Measurements from ENCODE around the gene RASL11A. TPM values are rescaled to one million over a fixed set of nuclear protein-coding genes. Genes with fewer than 3 reads are reported as not detected.

RASL11A gene
- polyA plus RNA-seq, 3 donors, result 1.0 to 6.8 (median 3.8) TPM

GRCh38 chr13:27245610-27246009 lies 25.0 kb upstream of the RASL11A start:
- Histone ChIP-seq H3K4me1 (ENCODE audit: control insufficient read depth in 1 of 2, insufficient read depth in 2 of 2, low read length in 2 of 2) (no peaks in the 10 kb centered on the region), H3K27me3 (ENCODE audit: control insufficient read depth in 2 of 2, insufficient read depth in 2 of 2, low read length in 2 of 2) (no peaks in the 10 kb centered on the region), H3K4me2 (replicated peaks; ENCODE audit: extremely low read depth, low read length, poor library complexity, severe bottlenecking) (no peak overlapping the region), H3K36me3 (replicated peaks in 1 of 2; ENCODE audit: control insufficient read depth in 1 of 2, insufficient read depth in 2 of 2, low read length in 2 of 2) (no peaks in the 10 kb centered on the region), H4K20me1 (ENCODE audit: insufficient read depth, low read length) (no peaks in the 10 kb centered on the region), H3K9ac (ENCODE audit: insufficient read depth, low read length, poor library complexity, severe bottlenecking) (no peak overlapping the region), H3K27ac (ENCODE audit: low read depth in 1 of 2, low read length in 2 of 2) (no peak overlapping the region), H3K4me3 (replicated peaks in 1 of 3; ENCODE audit: low read depth in 2 of 3, low read length in 3 of 3) (no peak overlapping the region), H3K9me3 (replicated peaks in 1 of 2; ENCODE audit: control insufficient read depth in 1 of 2, insufficient read depth in 1 of 2, low read length in 2 of 2) (no peaks in the 10 kb centered on the region), H3K79me2 (ENCODE audit: insufficient read depth, low read length) (peaks cover 10% of the 10 kb centered on the region), H2AFZ (ENCODE audit: insufficient read depth, low read depth, low read length, poor library complexity, severe bottlenecking) (no peak overlapping the region)
- no peak for TF ChIP-seq CTCF (IDR thresholded peaks at IDR 0.05)
- WGBS (ENCODE audit: insufficient coverage), result 98% methylated on average over 6 of the region's 7 CpGs
- peaks cover 0 to 2% (median 0%) of the 10 kb centered on the region in 7 donors for H3K9me3 Mint-ChIP-seq
- peaks cover 2% of the 10 kb centered on the region for H3K4me1 Mint-ChIP-seq
- peaks cover 8 to 17% of the 10 kb centered on the region in 2 donors for H3K36me3 Mint-ChIP-seq
- no peak overlapping the region for H3K4me3 Mint-ChIP-seq
- no peak for DNase-seq
- intact Hi-C loops (cut with micrococcal nuclease), result no loop called here
- H3K27ac Mint-ChIP-seq, result no peak overlapping the region
- H3K27me3 Mint-ChIP-seq (ENCODE audit: low read depth in 3 of 3), result no peaks in the 10 kb centered on the region

- Mint-ChIP-seq H3K27me3 (ENCODE audit: low read depth in 3 of 3) (no peaks in the 10 kb centered on the region), H3K9me3 (peaks cover 0 to 2% (median 0%) of the 10 kb centered on the region in 7 donors), H3K27ac (peak overlapping the region; percentile 98 to 99 (median 99)), H3K4me3 (peak overlapping the region; percentile 96 to 97), H3K36me3 (peaks cover 23 to 26% of the 10 kb centered on the region in 2 donors), H3K4me1 (peaks cover 25% of the 10 kb centered on the region)
- peaks cover 11 to 25% of the 10 kb centered on the region in 2 donors for H3K4me1 ChIP-seq (ENCODE audit: control insufficient read depth in 1 of 2, insufficient read depth in 2 of 2, low read length in 2 of 2)
- peaks cover 8% of the 10 kb centered on the region for H4K20me1 ChIP-seq (ENCODE audit: insufficient read depth, low read length)
- 0% methylated on average over 2 of the region's 9 CpGs for WGBS (ENCODE audit: insufficient coverage)
- peaks cover 59% of the 10 kb centered on the region for H3K79me2 ChIP-seq (ENCODE audit: insufficient read depth, low read length)
- peak overlapping the region; percentile 64 to 94 (median 72) for H3K4me3 ChIP-seq (replicated peaks in 1 of 3; ENCODE audit: low read depth in 2 of 3, low read length in 3 of 3)
- peak overlapping the region; percentile 87 to 94 for H3K27ac ChIP-seq (ENCODE audit: low read depth in 1 of 2, low read length in 2 of 2)
- H2AFZ ChIP-seq (ENCODE audit: insufficient read depth, low read depth, low read length, poor library complexity, severe bottlenecking), result peak overlapping the region; percentile 75
- TF ChIP-seq CTCF (IDR thresholded peaks at IDR 0.05), result no peak
- peaks cover 19 to 23% of the 10 kb centered on the region in 2 donors for H3K36me3 ChIP-seq (replicated peaks in 1 of 2; ENCODE audit: control insufficient read depth in 1 of 2, insufficient read depth in 2 of 2, low read length in 2 of 2)
- H3K9ac ChIP-seq (ENCODE audit: insufficient read depth, low read length, poor library complexity, severe bottlenecking), result peak overlapping the region; percentile 88
- intact Hi-C loops (cut with micrococcal nuclease), result loop anchor here (2.0 to 10.0 kb wide), 4 partner anchors 80 to 374 kb away; partner anchors contain the start of genes GTF3A (in 1 of the 2), LNX2 (in 1 of the 2), POLR1D (in 1 of the 2) and USP12 (in 1 of the 2)
- H3K4me2 ChIP-seq (replicated peaks; ENCODE audit: extremely low read depth, low read length, poor library complexity, severe bottlenecking), result peak overlapping the region; percentile 80
- no peaks in the 10 kb centered on the region for H3K9me3 ChIP-seq (replicated peaks in 1 of 2; ENCODE audit: control insufficient read depth in 1 of 2, insufficient read depth in 1 of 2, low read length in 2 of 2)
- no peak for DNase-seq
- no peaks in the 10 kb centered on the region for H3K27me3 ChIP-seq (ENCODE audit: control insufficient read depth in 2 of 2, insufficient read depth in 2 of 2, low read length in 2 of 2)
Observed at GRCh38 chr13:27250833-27251165, 19.8 kb upstream of the RASL11A start.

Data from CD14-positive monocyte (primary cell).